AG09319 (cell line): ENCODE data around the gene REC8.
"Not testable (repeated sequence)": the region's sequence is repeated elsewhere in the genome, so short reads cannot be mapped to it uniquely, and the experiment has no call there.

Source experiments
- DNase-seq: peaks from one replicate; pipeline ENCODE4 v3.0.0-alpha.2; 2010; ENCODE audit warnings: low read depth; ENCODE audit errors: extremely low read depth
- CTCF ChIP-seq: IDR thresholded peaks from 2 replicates; pipeline ENCODE4 v1.5.1; 2011; ENCODE audit warnings: low read depth, mild to moderate bottlenecking, inconsistent platforms, low read length, moderate library complexity

The REC8 gene

GRCh38 chr14:24219521-24219920 is 47.6 kb downstream of the REC8 start:
- no peak for TF ChIP-seq CTCF
- DNase-seq, result no peak

- DNase-seq, result not testable (repeated sequence)
Observed at GRCh38 chr14:24222987-24223386, 51.1 kb downstream of the REC8 start.

- no peak for DNase-seq
- TF ChIP-seq CTCF, result no peak
Observed at GRCh38 chr14:24224618-24225071, 52.8 kb downstream of the REC8 start.

- DNase-seq, result no peak
- no peak for TF ChIP-seq CTCF
Observed at GRCh38 chr14:24226473-24226872, 54.6 kb downstream of the REC8 start.

GRCh38 chr14:24228902-24229301 is 57.0 kb downstream of the REC8 start:
- DNase-seq, result no peak
- no peak for TF ChIP-seq CTCF
